Mesodermal cell (in vitro differentiated cells): ENCODE results near the gene COL8A1.

Experiments
- H3K27ac ChIP-seq: 2 replicates; pipeline ENCODE4 v1.7.0; 2013; ENCODE audit warnings: mild to moderate bottlenecking, low read depth, low read length, moderate library complexity; ENCODE audit not compliant: severe bottlenecking
- H3K36me3 ChIP-seq: 2 replicates; pipeline ENCODE4 v1.7.1; 2013; ENCODE audit warnings: mild to moderate bottlenecking, low read length, moderate library complexity; ENCODE audit not compliant: control insufficient read depth, insufficient read depth
- H3K4me1 ChIP-seq: one replicate; pipeline ENCODE4 v1.7.1; 2013; ENCODE audit warnings: mild to moderate bottlenecking, low read length; ENCODE audit not compliant: insufficient read depth, control insufficient read depth, poor library complexity, severe bottlenecking
- H3K4me3 ChIP-seq: 2 replicates; pipeline ENCODE4 v1.7.0; 2013; ENCODE audit warnings: low read length, control low read depth, mild to moderate bottlenecking; ENCODE audit not compliant: insufficient read depth, poor library complexity, severe bottlenecking; ENCODE audit errors: extremely low read depth
- H3K9me3 ChIP-seq: 2 replicates; pipeline ENCODE4 v1.7.1; 2013; ENCODE audit warnings: mild to moderate bottlenecking, low read length, moderate library complexity; ENCODE audit not compliant: control insufficient read depth
- WGBS, 2 experiments: methylation state at CpG; one replicate each; pipeline ENCODE4 v1.1.5; 2013; ENCODE audit warnings: missing lambda C conversion rate in 2 of 2; ENCODE audit not compliant: insufficient coverage in 2 of 2; 5-methylcytosine and 5-hydroxymethylcytosine counted together

COL8A1 gene

GRCh38 chr3:99639579-99639978 is 1.2 kb downstream of the COL8A1 start:
- Histone ChIP-seq H3K4me3 (peak overlapping the region; percentile 46), H3K36me3 (no peaks in the 10 kb centered on the region), H3K4me1 (peaks cover 39% of the 10 kb centered on the region), H3K9me3 (no peaks in the 10 kb centered on the region), H3K27ac (no peak overlapping the region)
- no CpG with 5 or more reads among the region's 1 CpG for WGBS, 2 experiments

- Histone ChIP-seq H3K36me3 (no peaks in the 10 kb centered on the region), H3K4me3 (no peak overlapping the region), H3K27ac (no peak overlapping the region), H3K9me3 (no peaks in the 10 kb centered on the region), H3K4me1 (peaks cover 36% of the 10 kb centered on the region)
- 86 to 98% methylated on average over 4 to 5 of the region's 6 CpGs for WGBS, 2 experiments
Measured at GRCh38 chr3:99640214-99640851, 1.9 kb downstream of the COL8A1 start.

- Histone ChIP-seq H3K4me1 (peaks cover 37% of the 10 kb centered on the region), H3K36me3 (no peaks in the 10 kb centered on the region), H3K9me3 (no peaks in the 10 kb centered on the region), H3K27ac (no peak overlapping the region), H3K4me3 (no peak overlapping the region)
- 100% methylated on average over 1 of the region's 2 CpGs; no CpG with 5 or more reads in 1 of the 2 experiments for WGBS, 2 experiments
Measured at GRCh38 chr3:99641480-99641879, 3.1 kb downstream of the COL8A1 start.

- Histone ChIP-seq H3K4me3 (no peak overlapping the region), H3K36me3 (no peaks in the 10 kb centered on the region), H3K9me3 (no peaks in the 10 kb centered on the region), H3K4me1 (peaks cover 39% of the 10 kb centered on the region), H3K27ac (no peak overlapping the region)
- WGBS, 2 experiments = no CpG with 5 or more reads among the region's 1 CpG
Measured at GRCh38 chr3:99641982-99642381, 3.6 kb downstream of the COL8A1 start.

GRCh38 chr3:99644017-99644416 is 5.6 kb downstream of the COL8A1 start:
- Histone ChIP-seq H3K4me1 (peaks cover 48% of the 10 kb centered on the region), H3K9me3 (no peaks in the 10 kb centered on the region), H3K27ac (no peak overlapping the region), H3K36me3 (no peaks in the 10 kb centered on the region), H3K4me3 (no peak overlapping the region)

- Histone ChIP-seq H3K4me3 (no peak overlapping the region), H3K36me3 (no peaks in the 10 kb centered on the region), H3K4me1 (peaks cover 47% of the 10 kb centered on the region), H3K9me3 (no peaks in the 10 kb centered on the region), H3K27ac (no peak overlapping the region)
- 100% methylated on average over 1 of the region's 3 CpGs; no CpG with 5 or more reads in 1 of the 2 experiments for WGBS, 2 experiments
Measured at GRCh38 chr3:99644746-99645145, 6.4 kb downstream of the COL8A1 start.

- Histone ChIP-seq H3K27ac (no peak overlapping the region), H3K36me3 (no peaks in the 10 kb centered on the region), H3K4me1 (peaks cover 44% of the 10 kb centered on the region), H3K9me3 (no peaks in the 10 kb centered on the region), H3K4me3 (no peak overlapping the region)
- 64 to 79% methylated on average over 2 of the region's 5 CpGs for WGBS, 2 experiments
Measured at GRCh38 chr3:99645277-99646106, 7.1 kb downstream of the COL8A1 start.

GRCh38 chr3:99646107-99646435 is 7.7 kb downstream of the COL8A1 start:
- H3K27ac ChIP-seq = no peak overlapping the region
- no peak overlapping the region for H3K4me3 ChIP-seq
- 67% methylated on average over 1 of the region's 1 CpG; no CpG with 5 or more reads in 1 of the 2 experiments for WGBS, 2 experiments
- H3K36me3 ChIP-seq = no peaks in the 10 kb centered on the region
- peaks cover 46% of the 10 kb centered on the region for H3K4me1 ChIP-seq
- H3K9me3 ChIP-seq = no peaks in the 10 kb centered on the region

- no peaks in the 10 kb centered on the region for H3K9me3 ChIP-seq
- no peak overlapping the region for H3K4me3 ChIP-seq
- no peak overlapping the region for H3K27ac ChIP-seq
- peaks cover 47% of the 10 kb centered on the region for H3K4me1 ChIP-seq
- WGBS, 2 experiments = no CpG with 5 or more reads among the region's 3 CpGs
- no peaks in the 10 kb centered on the region for H3K36me3 ChIP-seq
Measured at GRCh38 chr3:99647081-99647480, 8.7 kb downstream of the COL8A1 start.

- Histone ChIP-seq H3K4me1 (peaks cover 51% of the 10 kb centered on the region), H3K9me3 (no peaks in the 10 kb centered on the region), H3K4me3 (no peak overlapping the region), H3K36me3 (no peaks in the 10 kb centered on the region), H3K27ac (no peak overlapping the region)
- 89 to 90% methylated on average over 2 to 3 of the region's 5 CpGs for WGBS, 2 experiments
Measured at GRCh38 chr3:99648101-99648500, 9.7 kb downstream of the COL8A1 start.

- peaks cover 51% of the 10 kb centered on the region for H3K4me1 ChIP-seq
- no peaks in the 10 kb centered on the region for H3K9me3 ChIP-seq
- H3K4me3 ChIP-seq = no peak overlapping the region
- H3K27ac ChIP-seq = no peak overlapping the region
- H3K36me3 ChIP-seq = no peaks in the 10 kb centered on the region
- WGBS, 2 experiments = 96% methylated on average over 2 to 3 of the region's 4 CpGs
Measured at GRCh38 chr3:99648516-99648915, 10.1 kb downstream of the COL8A1 start.
